NOMO-1 treated with DMSO at 0.1 percent for 48 hours (cell line): ENCODE data around the gene PABPN1.

Experiments
- DNase-seq: peaks from one replicate; lab custom pipeline; 2025; ENCODE audit not compliant: unreplicated experiment; lab: John Stamatoyannopoulos, UW

The PABPN1 gene

DNA sequence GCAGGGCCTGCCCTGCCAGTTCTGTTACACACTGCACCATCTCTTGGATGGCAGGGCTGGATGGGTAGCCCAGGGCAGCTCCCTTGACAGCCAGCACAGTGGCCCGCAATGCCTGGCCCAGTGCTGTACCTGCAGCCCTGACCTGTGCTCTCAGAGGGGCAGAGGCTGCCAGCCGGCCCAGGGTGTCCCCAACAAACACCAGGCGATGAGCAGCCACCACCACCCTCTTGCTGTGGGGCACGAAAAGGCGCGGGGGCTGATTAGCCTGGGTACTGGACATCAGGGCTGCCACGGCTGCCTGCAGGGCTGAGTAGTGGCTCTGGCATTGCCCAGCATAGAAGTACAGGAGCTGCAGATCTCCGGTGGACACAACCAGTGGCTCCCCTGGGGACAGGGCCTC lies 36.0 kb downstream of the PABPN1 start:
- no peak for DNase-seq

DNA sequence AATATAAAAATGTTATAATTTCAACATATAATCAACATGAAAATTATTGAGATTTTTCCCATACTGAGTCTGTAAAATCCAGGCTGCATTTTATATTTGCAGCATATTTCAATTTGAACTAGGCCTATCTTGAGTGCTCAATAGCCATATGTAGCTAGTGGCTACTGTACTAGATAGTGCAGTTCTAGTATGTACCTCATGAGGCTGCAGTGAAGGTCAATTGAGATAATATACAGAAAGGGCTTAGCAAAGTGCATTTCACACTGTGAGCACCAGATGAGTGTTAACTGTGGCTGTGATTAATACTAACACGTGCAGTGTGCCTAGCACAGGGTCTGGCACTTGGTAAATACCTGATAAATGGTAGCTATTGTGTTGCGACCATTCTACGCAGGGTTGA lies 36.8 kb downstream of the PABPN1 start:
- DNase-seq: no peak

DNA sequence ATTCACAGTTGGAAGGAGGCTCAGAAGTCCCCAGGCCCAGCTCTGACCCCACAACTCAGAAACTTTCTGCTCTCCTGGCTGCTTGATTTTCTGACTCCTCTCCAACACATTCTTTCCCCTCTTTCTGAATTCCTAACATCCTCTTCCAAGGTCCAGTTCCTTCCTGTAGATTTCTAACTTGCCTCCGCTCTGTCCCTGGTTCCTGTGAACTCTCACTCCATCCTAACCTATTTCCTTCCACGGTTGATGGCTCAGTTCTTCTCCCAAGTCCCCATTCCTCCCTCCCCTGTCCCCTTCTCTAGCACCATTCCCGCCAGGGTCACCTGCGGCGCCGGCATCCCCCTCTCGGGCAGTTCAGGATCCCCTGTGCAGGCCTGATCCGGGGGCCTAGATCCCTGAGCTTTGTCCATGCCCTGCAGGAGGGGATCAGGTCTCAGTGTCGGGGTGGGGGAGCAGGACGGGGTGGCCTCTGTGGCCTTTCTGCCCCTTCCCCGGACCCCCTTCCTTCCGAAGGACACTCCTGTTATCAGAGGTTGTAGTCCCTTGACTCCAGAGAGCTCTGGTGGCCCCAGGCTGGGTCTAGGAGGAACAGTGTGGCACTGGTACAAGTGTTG lies 37.4 kb downstream of the PABPN1 start:
- no peak for DNase-seq

DNA sequence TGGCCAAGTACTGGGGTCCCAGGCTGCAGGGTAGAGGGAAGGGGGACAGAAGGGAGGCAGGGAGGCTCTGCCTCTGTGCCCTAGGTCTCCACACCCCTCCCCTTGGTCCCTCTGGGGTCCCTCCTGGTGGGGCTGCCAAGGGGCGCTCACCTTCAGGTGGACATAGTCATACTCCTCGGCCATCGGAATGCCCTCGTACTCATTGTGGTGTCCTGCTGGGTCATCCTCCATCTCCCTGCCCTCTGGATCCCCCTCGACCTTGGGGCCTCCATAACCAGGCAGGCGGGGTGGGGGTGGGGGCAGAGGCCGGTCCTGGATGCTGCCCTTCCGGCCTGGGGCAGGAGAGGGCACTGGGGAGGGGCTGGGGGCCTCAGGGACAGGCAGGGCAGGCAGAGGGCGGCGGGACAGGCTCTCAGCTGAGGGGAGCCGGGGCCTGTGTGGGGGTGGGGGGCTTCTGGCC lies 37.9 kb downstream of the PABPN1 start:
- no peak for DNase-seq

DNA sequence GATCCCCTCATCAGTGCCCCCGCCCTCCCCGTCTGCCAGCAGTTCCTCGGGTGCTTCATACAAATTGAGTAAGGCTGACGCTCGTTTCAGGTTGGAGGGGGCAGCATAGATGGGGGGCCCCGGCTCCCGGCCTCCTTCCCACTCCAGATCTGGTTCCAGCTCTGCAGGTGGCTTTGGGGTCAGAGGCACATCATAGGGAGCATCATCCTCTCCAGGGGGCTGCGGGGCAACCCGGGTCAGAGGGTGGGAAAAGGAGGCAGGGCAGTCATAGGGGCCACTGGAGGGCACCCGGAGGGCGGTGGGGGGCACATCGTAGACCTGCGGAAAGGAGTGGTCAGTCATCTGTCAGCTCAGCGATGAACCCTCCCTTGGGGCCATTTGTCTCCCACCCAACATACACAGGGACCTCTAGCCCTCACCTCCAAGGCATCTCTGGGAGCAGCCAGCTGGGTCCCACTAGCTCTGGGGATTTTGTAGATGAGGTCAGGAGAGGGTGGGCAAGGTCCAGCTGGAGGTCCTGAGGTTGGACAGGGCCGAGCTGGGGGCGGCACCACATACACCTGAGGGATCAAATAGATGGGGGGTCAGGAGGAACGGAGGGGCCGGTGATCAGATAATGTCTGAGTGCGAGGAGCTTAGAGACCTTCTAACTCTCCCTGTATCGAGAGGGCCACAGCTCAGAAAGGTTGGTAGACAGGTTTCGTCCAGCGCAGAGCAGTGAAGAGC lies 38.6 kb downstream of the PABPN1 start:
- no peak for DNase-seq

DNA sequence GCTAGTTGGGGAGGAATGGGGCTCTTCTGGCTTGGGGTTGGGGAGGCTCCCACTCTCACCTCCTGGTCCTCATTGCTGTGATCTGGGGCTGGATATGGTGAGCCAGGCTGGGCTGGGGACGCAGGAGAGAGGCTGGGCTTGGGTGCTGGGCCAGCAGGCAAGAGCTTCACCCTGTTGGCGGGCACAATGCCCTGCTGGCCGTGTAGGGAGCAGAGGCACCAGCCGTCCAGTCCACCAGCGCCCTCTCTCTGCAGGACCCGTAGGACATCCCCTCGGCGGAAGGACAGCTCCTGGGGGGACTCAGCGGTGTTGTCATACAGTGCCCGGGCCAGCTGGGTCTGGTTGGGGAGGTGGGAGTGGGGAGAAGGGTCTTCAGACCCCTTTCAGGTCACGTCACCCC lies 39.2 kb downstream of the PABPN1 start:
- no peak for DNase-seq

DNA sequence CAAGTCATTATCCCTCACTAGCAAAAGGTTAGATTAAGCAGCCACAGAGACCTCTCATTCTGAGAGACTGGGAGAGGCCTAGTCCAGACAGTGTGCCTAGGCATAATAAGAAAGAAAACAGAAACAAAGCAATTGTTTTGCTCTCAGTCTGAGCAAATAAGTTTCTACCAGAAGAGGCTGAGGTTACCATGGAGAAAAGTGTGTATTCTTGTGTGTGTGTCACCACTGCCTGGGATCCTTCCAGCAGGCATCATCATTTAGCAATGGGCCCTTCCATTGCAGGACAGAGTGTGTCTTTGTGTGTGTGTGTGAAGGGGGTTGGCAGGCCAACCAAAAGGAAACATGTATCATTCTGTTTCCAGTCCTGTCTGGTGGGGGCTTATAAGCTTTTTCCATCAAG lies 40.1 kb downstream of the PABPN1 start:
- no peak for DNase-seq

DNA sequence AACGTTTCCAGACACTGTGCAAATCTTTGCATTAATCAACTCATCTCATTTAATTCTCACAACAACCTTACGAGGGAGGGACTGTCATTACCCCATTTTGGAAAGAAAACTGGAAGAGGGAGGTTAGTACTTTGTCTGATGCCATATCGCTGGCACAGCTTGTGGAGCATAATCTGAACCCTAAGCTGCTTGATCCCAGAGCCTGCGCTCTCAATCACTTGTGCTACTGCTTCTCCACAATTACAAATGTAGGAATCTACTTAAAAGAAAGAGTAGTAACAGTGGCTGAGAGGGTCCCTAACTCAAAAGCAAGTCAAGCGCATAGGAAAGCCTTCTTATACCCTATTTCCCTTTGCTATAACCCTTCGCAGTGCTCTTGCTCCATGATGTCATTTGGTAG lies 40.5 kb downstream of the PABPN1 start:
- no peak for DNase-seq

DNA sequence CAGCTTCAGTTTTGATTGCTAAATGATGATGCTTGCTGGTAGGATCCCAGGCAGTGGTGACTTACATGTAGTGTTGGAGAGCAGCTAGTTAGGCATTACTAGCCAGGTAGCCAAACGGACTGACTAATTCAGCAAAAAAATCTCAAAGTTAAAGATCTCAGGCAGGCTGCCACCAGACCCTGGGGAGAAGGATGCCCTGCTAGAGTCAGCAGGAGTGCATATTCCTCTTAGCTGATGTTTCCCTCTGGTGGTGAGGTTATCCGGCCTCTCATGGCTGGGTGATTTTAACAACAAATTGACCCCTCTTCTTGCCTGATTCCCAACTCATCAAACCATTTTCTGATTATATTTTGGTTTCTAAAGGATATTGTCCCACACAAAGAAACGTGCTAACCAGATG lies 40.9 kb downstream of the PABPN1 start:
- DNase-seq: no peak

DNA sequence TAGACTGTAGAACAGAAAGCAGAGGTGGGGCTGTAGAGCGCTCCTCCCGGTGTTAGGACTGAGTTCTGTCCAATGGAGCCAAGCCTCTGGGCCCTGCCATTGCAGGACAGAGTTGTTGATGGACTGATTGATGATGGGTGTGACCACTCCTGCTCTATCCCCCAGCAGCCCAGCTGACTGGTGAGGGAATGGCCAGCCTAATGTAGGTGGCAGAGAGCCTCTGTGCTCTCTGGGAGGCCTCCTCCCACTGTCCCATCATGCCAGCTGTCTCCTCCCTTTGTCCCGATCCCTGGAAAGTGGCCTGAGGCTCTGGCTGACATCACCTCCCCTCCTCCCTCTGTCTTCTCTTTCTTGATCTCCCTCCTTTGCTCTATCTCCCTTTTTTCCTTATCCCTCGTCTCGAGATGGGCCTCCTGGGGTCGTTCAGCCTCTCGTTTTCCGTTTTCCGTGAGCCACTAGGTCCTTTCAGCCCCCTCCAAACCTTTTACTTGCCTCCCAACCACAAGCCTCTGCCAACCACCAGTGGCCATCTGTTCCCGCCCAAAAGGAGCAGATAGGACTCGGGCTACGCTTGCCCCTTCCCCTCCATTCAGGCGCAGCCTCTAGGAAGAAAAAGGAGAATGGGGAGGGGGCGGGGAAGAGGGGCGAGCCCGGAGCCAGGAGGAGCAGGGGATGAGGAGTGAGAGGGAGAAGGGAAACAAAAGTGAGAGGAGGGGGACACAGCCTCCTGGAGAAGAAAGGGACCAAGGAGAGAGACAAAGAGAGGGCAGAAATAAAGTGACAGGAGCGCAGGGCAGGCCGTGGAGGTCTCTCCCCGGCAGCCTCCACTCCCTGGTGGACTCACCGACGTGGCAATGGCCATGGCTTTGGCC lies 43.1 kb downstream of the PABPN1 start:
- DNase-seq: no peak

DNA sequence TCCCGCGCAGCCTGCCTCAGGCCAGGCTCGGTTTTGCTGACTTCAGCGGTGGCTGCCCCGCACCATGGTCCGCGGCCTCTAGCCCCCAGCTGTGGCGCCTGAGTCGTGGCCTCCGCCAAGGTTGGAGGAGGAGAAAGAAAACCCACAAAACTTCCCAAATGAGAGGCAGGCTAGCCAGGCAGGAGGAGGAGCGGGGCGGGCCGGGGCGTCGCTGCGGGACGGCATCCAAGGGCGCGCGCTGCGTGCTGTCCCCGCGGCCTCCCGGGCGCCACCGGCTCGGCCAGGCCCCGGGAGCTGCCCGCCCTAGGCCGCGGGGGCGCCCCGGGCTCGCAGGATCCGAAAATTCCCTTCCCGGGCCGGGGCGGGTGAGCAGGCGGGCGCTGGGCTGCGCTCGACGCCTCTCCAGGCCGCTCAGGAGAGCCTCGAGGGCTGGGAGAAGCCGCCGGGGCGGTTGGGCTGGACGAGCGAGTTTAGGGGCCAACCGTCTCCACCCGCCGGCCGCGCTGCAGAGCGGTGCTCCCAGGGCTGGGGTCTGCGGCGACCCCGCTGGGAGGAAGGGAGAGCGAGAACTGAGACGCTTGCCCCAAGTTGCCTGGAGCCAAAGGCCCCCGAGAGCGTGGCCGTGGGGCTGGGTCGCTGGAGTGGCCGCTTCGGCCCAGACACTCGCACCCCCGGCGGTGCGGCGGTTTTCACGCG lies 43.9 kb downstream of the PABPN1 start, which contains the start of gene EFS:
Gene EFS, minus strand, starts transcription at position 137 of the 696 bp plus-strand sequence. CDS start 147 bp downstream, outside the sequence.
- no peak for DNase-seq

DNA sequence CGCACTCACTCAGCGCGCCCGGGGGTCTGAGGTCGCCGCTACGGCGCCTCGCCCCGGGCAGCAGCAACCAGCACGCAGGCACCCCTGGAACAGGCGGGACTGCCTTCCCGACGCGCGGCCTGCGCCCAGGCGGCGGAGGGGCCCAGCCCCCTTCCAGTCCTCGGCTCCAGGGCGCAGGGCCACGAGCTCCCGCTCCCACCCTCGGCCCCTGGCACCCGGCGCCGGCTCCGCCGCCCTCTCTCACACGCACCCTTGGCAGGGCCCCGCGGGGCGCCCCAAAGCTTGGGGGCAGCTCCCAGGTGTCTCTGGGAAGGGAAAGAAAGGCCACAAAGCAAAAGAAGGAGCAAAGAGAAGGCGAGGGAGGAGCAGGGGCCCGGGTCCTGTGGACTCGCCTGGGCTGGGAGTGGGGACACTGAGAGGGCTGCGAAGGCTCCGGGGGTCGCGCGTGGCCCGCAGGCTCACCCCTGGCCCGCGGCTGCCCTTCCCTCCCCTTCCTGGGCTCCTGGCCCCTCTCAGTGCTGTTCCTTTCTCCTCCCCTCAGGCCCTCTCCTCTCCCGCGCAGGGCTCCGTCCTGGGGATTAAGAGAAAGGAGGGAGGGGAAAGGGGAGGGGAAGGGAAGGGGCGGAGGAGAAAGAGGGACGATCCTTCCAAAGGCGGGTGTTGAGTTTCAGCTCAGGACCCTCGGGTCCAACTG lies 44.6 kb downstream of the PABPN1 start:
- DNase-seq: no peak

DNA sequence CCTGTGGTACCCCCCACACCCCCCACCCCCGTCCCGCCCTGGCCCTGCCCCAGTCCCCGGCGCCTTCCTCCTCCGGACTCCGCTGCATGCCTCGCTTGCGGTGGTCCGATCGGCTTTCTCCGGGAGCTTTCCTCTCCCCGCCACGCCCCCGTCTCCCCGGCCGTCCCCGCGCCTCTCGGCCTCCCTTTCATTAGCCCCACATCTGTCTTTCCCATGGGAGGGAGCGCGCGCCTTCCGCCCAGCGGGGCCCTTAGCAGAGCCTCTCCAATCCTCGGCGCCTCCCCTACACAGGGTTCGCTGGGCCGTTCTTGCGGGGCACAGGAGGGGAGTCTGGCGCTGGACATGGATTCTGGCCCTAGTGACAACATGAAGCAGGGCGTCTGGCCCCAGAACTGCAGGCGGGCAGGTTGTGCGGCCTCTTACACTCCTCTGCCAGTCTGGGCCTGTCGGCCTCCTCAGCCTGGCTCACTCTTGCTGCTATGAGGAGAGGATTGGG lies 45.2 kb downstream of the PABPN1 start:
- no peak for DNase-seq

DNA sequence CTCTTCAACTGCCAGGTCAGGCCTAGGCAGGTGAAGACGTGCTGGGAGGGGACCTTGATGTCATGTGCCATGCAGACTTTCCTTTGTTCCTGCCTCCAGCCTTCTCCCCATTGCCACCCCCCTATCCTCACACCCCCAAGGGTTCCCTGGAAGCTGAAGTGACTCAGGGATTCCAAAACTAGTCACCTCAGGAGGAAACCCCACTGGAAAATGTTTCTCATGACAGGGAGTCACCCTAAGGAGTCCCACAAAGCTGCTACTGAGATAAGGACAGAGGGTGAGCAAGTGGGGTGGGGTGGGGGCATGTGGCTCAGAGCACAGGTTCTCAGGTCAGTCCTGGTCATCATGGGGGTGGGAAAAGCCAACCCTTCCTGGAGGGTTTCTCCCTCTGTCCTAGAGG lies 49.0 kb downstream of the PABPN1 start:
- no peak for DNase-seq

DNA sequence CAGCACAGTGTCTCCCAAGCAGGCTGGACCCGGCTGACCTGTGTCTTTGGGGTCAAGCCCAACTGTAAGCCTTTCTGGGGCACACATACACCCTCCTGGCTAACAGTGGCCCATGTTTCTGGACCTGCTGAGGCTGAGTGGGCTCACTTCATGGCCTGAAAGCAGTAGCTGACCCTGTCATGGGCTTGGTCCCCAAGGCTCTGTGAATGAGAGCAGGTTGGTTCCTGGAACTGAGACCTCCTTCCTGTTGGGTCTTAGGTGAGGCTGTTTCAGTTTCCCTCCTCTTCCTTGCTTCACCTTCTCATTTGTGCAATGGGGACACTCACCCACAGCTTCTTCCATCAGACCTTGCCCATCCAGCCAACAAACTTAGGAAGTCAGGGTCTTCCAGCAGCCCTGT lies 50.6 kb downstream of the PABPN1 start:
- no peak for DNase-seq

DNA sequence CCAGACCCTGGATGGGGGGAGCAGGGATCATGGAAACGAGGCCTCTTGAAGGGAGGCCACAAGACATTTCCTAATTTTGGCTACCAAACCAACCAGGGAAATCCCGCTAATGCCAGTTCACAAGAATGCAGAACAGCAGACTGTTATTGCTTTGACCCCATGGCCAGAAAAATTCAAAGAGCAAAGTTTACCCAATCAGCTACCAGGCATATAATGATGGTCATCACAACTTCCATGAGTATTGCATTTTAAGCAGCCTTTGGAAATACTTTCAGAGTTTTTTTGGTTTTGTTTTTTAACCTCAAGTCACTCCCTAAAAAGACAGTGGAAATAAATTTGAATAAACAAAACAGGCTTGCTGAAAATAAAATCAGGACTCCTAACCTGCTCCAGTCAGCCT lies 51.3 kb downstream of the PABPN1 start, which contains the start of gene IL25:
Gene IL25, plus strand, starts transcription at position 301 of the 400 bp plus-strand sequence.
- no peak for DNase-seq

DNA sequence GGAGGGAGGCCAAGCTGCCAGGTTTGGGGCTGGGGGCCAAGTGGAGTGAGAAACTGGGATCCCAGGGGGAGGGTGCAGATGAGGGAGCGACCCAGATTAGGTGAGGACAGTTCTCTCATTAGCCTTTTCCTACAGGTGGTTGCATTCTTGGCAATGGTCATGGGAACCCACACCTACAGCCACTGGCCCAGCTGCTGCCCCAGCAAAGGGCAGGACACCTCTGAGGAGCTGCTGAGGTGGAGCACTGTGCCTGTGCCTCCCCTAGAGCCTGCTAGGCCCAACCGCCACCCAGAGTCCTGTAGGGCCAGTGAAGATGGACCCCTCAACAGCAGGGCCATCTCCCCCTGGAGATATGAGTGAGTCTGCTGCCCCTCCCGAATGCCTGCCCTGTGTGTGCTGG lies 51.8 kb downstream of the PABPN1 start:
- DNase-seq: no peak
